GM19397 (cell line): Measurements from ENCODE around the gene ANKIB1.
"Not testable (repeated sequence)": the region's sequence is repeated elsewhere in the genome, so short reads cannot be mapped to it uniquely, and the experiment has no call there.

Experiments
- ATAC-seq: cut with Tn5 transposase; IDR thresholded peaks from one replicate; pipeline ENCODE4 v1.9.1; 2021; ENCODE audit warnings: mild to moderate bottlenecking, moderate library complexity; ENCODE audit not compliant: unreplicated experiment

Gene ANKIB1

GRCh38 chr7:92442720-92443119 lies 196.9 kb downstream of the ANKIB1 start:
- ATAC-seq, result not testable (repeated sequence)

DNA sequence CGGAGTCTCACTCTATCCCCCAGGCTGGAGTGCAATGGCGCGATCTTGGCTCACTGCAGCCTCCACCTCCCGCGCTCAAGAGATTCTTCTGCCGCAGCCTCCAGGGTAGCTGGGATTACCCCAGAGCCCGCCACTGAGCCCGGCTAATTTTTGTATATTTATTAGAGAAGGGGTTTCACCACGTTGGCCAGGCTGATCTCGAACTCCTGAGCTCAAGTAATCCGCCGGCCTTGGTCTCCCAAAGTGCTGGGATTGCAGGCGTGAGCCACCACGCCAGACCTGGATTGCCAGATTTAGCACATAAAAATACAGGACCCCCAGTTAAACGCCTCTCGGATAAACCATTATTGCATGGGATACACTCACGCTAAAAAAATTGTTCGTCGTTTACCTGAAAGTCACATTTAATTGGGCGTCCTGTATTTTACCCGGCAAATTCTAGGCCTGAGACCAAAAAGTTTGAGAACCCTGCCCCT lies 201.1 kb downstream of the ANKIB1 start:
- ATAC-seq, result no peak

DNA sequence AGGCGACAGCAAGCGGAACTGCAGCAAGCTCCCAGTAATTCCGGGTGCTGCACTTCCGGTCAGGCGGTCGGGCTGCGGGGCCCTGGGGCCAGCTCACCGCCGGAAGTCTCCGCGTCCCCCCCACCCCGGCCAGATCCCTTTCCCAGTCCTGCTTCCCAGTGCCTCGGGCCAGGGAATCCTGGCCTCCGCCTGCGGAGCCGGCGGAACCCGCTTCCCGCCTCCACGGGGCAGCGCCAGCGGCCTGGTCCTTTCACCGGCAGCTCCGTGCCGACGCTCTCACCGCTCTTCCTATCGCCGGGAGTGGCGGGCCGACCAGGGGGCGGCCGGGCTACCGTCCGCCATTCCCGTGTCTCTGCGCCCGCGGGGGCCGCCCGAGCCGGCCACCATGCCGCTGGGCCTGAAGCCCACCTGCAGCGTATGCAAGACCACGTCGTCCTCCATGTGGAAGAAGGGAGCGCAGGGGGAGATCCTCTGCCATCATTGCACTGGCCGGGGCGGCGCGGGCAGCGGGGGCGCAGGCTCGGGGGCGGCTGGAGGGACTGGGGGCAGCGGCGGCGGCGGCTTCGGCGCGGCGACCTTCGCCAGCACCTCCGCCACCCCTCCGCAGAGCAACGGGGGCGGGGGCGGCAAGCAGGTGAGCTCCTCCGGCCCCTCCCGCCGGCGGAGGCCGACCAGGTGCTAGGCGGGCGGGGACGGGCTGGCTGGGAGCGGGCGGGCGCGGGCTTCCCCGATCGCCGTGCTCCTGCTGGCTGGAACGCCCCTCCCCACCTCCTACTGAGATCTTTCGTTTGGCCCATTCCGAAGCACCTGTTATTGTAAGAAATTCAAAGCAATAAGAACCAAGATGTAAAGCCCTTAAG lies 201.8 kb downstream of the ANKIB1 start, which contains the start of gene GATAD1:
TSS of gene GATAD1 (plus strand) at position 138 of the 860 bp plus-strand sequence. CDS start at position 386, 248 bp downstream.
- peak; percentile 85 for ATAC-seq

DNA sequence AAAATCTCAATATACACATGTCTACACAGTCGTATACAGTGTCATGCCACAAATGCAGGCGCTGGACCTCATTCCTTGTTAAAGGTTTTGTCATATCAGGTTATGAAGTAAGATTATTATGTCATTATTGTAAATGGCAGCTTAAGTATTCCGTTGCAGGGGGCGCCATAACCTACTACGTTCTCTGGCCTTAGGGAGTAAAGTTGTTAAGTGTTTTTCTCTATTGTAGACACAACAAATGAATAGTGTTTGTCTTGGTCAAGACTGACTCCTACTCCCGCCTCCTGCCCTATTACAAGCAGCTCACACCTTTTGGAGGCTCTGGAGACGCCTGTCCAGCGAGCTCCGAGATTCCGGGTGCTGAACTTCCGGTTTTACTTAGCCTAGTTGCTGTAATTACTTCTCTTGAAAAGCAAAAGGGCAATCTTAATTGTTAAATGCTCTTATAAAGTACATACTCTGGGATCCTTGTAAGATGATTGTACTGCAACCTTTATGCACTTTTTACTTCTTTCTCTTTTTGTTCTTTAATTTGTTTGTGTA lies 202.5 kb downstream of the ANKIB1 start:
- ATAC-seq, result peak; percentile 27
